ENCODE measurements around the gene EPB41L3. TPM values are rescaled to one million over a fixed set of nuclear protein-coding genes. Genes with fewer than 3 reads are reported as not detected.

EPB41L3 gene
- polyA plus RNA-seq, 1 donor (not counting 4 experiments of a cell fraction or from before 2014, with no cell fraction given), result 0.39 TPM

GRCh38 chr18:5417342-5417741 lies 126.5 kb downstream of the EPB41L3 start:
- no peaks in the 10 kb centered on the region for H3K9me3 ChIP-seq (ENCODE audit: control insufficient read depth, low read depth, low read length)
- H2AFZ ChIP-seq (ENCODE audit: control insufficient read depth, low read length), result no peak overlapping the region
- no peaks in the 10 kb centered on the region for H3K79me2 ChIP-seq (ENCODE audit: control insufficient read depth, insufficient read depth, low read length)
- no peak overlapping the region for H3K4me3 ChIP-seq (ENCODE audit: control insufficient read depth in 2 of 3, extremely low read depth in 1 of 3, insufficient read depth in 2 of 3, low read depth in 1 of 3, low read length in 3 of 3)
- no peak for DNase-seq (ENCODE audit: low read depth, low spot score)
- no peaks in the 10 kb centered on the region for H4K20me1 ChIP-seq (ENCODE audit: control insufficient read depth, extremely low read depth, insufficient read depth, low read length)
- H3K9ac ChIP-seq (ENCODE audit: control insufficient read depth, extremely low read depth, insufficient read depth, low read length), result no peak overlapping the region
- dilution Hi-C loops (cut with MboI; ENCODE audit: extremely low pct_ligation_motif_present, low sequenced_read_pairs), result no loop called here
- no peak for TF ChIP-seq EZH2 (IDR thresholded peaks at IDR 0.05; ENCODE audit: low read length)
- TF ChIP-seq, protein P1, sequence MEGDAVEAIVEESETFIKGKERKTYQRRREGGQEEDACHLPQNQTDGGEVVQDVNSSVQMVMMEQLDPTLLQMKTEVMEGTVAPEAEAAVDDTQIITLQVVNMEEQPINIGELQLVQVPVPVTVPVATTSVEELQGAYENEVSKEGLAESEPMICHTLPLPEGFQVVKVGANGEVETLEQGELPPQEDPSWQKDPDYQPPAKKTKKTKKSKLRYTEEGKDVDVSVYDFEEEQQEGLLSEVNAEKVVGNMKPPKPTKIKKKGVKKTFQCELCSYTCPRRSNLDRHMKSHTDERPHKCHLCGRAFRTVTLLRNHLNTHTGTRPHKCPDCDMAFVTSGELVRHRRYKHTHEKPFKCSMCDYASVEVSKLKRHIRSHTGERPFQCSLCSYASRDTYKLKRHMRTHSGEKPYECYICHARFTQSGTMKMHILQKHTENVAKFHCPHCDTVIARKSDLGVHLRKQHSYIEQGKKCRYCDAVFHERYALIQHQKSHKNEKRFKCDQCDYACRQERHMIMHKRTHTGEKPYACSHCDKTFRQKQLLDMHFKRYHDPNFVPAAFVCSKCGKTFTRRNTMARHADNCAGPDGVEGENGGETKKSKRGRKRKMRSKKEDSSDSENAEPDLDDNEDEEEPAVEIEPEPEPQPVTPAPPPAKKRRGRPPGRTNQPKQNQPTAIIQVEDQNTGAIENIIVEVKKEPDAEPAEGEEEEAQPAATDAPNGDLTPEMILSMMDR (optimal IDR thresholded peaks at IDR 0.05 in 1 of 3, IDR thresholded peaks at IDR 0.05 in 1 of 3, conservative IDR thresholded peaks at IDR 0.05 in 1 of 3; ENCODE audit: extremely low read depth in 1 of 3, insufficient read depth in 2 of 3, low read length in 3 of 3), result no peak
- H3K4me1 ChIP-seq (ENCODE audit: control insufficient read depth, extremely low read depth, insufficient read depth, low read length), result no peaks in the 10 kb centered on the region
- no peak for FAIRE-seq
- no peaks in the 10 kb centered on the region for H3K9me1 ChIP-seq (ENCODE audit: control insufficient read depth, extremely low read depth, insufficient read depth, low read length)
- no peaks in the 10 kb centered on the region for H3K27me3 ChIP-seq (ENCODE audit: control insufficient read depth, extremely low read depth, insufficient read depth, low read length)
- no peaks in the 10 kb centered on the region for H3K36me3 ChIP-seq (ENCODE audit: control insufficient read depth in 2 of 2, extremely low read depth in 1 of 2, insufficient read depth in 2 of 2, low read length in 2 of 2)
- H3K4me2 ChIP-seq (ENCODE audit: control insufficient read depth, extremely low read depth, insufficient read depth, low read depth, low read length), result no peak overlapping the region
- H3K27ac ChIP-seq (ENCODE audit: control insufficient read depth, insufficient read depth, low read length), result no peak overlapping the region

GRCh38 chr18:5416112-5416511 lies 127.7 kb downstream of the EPB41L3 start:
- no peak overlapping the region for H3K9ac ChIP-seq (ENCODE audit: control insufficient read depth, extremely low read depth, insufficient read depth, low read length)
- no peaks in the 10 kb centered on the region for H3K27me3 ChIP-seq (ENCODE audit: control insufficient read depth, extremely low read depth, insufficient read depth, low read length)
- H3K4me1 ChIP-seq (ENCODE audit: control insufficient read depth, extremely low read depth, insufficient read depth, low read length), result no peaks in the 10 kb centered on the region
- no peak overlapping the region for H3K4me3 ChIP-seq (ENCODE audit: control insufficient read depth in 2 of 3, extremely low read depth in 1 of 3, insufficient read depth in 2 of 3, low read depth in 1 of 3, low read length in 3 of 3)
- H3K4me2 ChIP-seq (ENCODE audit: control insufficient read depth, extremely low read depth, insufficient read depth, low read depth, low read length), result no peak overlapping the region
- H3K79me2 ChIP-seq (ENCODE audit: control insufficient read depth, insufficient read depth, low read length), result no peaks in the 10 kb centered on the region
- TF ChIP-seq EZH2 (IDR thresholded peaks at IDR 0.05; ENCODE audit: low read length), result no peak
- TF ChIP-seq, protein P1 (optimal IDR thresholded peaks at IDR 0.05 in 1 of 3, IDR thresholded peaks at IDR 0.05 in 1 of 3, conservative IDR thresholded peaks at IDR 0.05 in 1 of 3; ENCODE audit: extremely low read depth in 1 of 3, insufficient read depth in 2 of 3, low read length in 3 of 3), result no peak
- H3K9me3 ChIP-seq (ENCODE audit: control insufficient read depth, low read depth, low read length), result no peaks in the 10 kb centered on the region
- FAIRE-seq (no peak), DNase-seq (ENCODE audit: low read depth, low spot score) (no peak)
- H2AFZ ChIP-seq (ENCODE audit: control insufficient read depth, low read length), result no peak overlapping the region
- no peaks in the 10 kb centered on the region for H3K36me3 ChIP-seq (ENCODE audit: control insufficient read depth in 2 of 2, extremely low read depth in 1 of 2, insufficient read depth in 2 of 2, low read length in 2 of 2)
- dilution Hi-C loops (cut with MboI; ENCODE audit: extremely low pct_ligation_motif_present, low sequenced_read_pairs), result no loop called here
- H4K20me1 ChIP-seq (ENCODE audit: control insufficient read depth, extremely low read depth, insufficient read depth, low read length), result no peaks in the 10 kb centered on the region
- H3K27ac ChIP-seq (ENCODE audit: control insufficient read depth, insufficient read depth, low read length), result no peak overlapping the region
- H3K9me1 ChIP-seq (ENCODE audit: control insufficient read depth, extremely low read depth, insufficient read depth, low read length), result no peaks in the 10 kb centered on the region

Measured in keratinocyte (primary cell).